ENCODE data around the gene RFX6.

Gene RFX6

DNA sequence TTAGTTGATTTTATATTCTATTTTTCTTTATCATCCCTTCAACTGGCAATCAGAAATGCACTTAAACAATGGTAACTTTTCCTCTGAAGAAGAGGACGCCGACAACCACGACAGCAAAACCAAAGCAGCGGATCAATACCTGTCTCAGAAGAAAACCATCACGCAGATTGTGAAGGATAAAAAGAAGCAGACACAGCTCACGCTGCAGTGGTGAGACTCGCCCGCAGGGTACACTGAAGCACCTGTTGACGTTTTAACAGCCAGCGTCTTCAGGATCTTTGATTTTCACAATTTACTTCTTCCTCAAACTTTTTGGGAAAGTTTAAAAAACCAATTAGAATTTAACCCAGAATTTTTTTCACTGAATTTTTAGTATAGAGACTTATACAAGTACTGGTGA is 701 bp downstream of the RFX6 start:
- Mint-ChIP-seq H3K9me3 (no peaks in the 10 kb centered on the region), H3K27ac (no peak overlapping the region), H3K36me3 (ENCODE audit: low read depth) (peaks cover 2% of the 10 kb centered on the region), H3K4me3 (no peak overlapping the region), H3K4me1 (ENCODE audit: low read depth) (peaks cover 4% of the 10 kb centered on the region), H3K27me3 (ENCODE audit: low read depth) (peaks cover 47% of the 10 kb centered on the region)

DNA sequence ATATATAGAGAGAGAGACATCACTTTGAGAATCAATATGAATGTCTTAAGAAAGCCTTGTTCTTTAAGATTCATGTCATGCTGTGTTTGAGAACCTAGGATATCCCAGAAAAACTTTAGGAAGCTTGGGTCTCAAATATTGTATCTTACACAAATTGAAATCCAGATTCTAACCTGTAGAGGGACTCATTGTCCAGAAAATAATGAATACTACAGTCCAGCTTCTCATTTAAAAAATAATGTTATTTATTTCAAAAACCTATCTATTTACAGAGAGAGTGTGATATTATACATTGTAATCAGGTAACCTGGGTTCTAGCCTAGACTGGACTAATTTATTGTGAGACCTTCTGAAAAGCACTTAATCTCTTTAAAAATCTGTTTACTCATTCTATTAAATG is 4.2 kb downstream of the RFX6 start:
- H3K36me3 Mint-ChIP-seq (ENCODE audit: low read depth), result no peaks in the 10 kb centered on the region
- H3K4me3 Mint-ChIP-seq, result no peak overlapping the region
- H3K27me3 Mint-ChIP-seq (ENCODE audit: low read depth), result peaks cover 17% of the 10 kb centered on the region
- no peaks in the 10 kb centered on the region for H3K9me3 Mint-ChIP-seq
- H3K27ac Mint-ChIP-seq, result no peak overlapping the region
- H3K4me1 Mint-ChIP-seq (ENCODE audit: low read depth), result peaks cover 1% of the 10 kb centered on the region

DNA sequence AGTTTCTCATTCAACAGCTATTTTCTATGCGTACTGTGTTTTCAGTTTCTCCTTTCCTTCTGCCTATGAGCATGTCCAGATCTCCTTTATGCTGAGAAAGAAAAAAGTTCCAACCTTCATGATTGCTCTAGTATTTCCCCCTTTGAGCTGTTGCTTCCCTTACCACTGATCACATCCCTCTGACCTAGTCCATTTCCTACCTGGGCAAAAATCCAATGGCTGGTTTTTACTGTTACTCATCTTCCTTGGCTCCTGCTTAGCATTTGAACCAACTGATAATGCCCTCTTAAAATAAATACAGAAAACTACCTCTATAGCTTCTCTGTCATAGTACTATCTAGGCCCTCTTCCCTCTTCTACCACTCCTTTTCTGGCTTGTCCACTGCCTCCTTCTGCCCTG is 6.0 kb downstream of the RFX6 start:
- Mint-ChIP-seq H3K4me1 (ENCODE audit: low read depth) (no peaks in the 10 kb centered on the region), H3K27ac (no peak overlapping the region), H3K9me3 (no peaks in the 10 kb centered on the region), H3K36me3 (ENCODE audit: low read depth) (no peaks in the 10 kb centered on the region), H3K27me3 (ENCODE audit: low read depth) (peaks cover 3% of the 10 kb centered on the region), H3K4me3 (no peak overlapping the region)

DNA sequence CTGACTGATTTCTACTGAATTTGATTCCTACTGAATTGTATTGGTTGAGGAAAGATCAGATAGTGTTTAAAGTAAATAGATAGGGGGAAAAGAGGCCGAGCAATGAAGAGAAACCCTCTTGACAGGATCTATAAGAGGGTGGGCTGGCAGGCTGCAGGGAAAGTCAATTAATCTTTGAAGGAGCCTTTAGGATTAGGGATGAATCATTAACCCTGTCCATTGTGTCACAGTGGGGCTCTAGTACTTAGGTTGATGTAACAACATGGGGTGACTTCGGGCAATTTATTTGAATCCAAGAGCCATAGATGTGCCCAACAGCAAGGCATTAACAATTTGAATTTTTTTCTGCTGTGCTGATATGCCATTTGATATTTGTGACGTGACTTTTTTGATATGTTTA is 7.5 kb downstream of the RFX6 start:
- H3K4me1 Mint-ChIP-seq (ENCODE audit: low read depth), result no peaks in the 10 kb centered on the region
- H3K27me3 Mint-ChIP-seq (ENCODE audit: low read depth), result peaks cover 4% of the 10 kb centered on the region
- H3K36me3 Mint-ChIP-seq (ENCODE audit: low read depth), result no peaks in the 10 kb centered on the region
- no peak overlapping the region for H3K4me3 Mint-ChIP-seq
- no peak overlapping the region for H3K27ac Mint-ChIP-seq
- H3K9me3 Mint-ChIP-seq, result no peaks in the 10 kb centered on the region

DNA sequence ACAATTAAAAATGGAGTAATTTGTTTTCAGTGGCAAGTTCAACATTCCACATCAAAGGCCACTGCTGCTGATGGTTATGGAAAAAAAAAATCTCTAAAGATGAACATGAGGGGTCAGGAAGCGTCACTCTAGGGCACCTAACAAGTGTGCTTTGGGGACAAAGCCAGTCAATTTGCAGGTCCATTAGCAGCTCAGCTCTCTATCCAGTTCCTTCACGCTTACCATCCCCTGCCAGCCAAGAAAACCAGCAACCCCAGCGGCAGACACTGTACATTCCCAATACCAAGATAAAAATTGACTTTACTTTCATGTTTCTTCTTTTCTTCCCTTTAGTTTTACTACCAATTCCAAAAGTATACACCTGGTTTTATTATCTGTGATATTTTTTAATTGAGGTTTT is 10.1 kb downstream of the RFX6 start:
- Mint-ChIP-seq H3K9me3 (no peaks in the 10 kb centered on the region), H3K4me1 (ENCODE audit: low read depth) (no peaks in the 10 kb centered on the region), H3K27ac (no peak overlapping the region), H3K27me3 (ENCODE audit: low read depth) (peaks cover 4% of the 10 kb centered on the region), H3K4me3 (no peak overlapping the region), H3K36me3 (ENCODE audit: low read depth) (no peaks in the 10 kb centered on the region)

DNA sequence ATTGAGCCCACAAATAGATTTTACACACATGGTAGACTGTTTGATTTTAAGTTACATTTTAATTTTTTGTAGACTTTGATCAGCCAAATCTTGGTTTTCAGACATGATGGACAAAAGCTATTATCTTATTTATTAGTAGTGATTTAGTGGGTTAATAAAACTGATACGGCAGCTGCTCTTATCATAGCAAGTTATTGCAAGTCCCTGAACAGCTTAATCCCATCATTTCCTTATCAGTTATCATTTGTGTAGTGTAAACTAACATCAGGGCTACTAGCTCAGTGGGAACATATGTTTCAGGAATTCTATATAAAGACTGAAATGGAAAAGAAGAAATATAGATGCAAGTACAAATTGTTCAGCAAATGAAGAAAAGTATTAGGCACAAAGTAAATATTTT is 10.9 kb downstream of the RFX6 start:
- Mint-ChIP-seq H3K4me3 (no peak overlapping the region), H3K36me3 (ENCODE audit: low read depth) (no peaks in the 10 kb centered on the region), H3K27me3 (ENCODE audit: low read depth) (peaks cover 4% of the 10 kb centered on the region), H3K9me3 (no peaks in the 10 kb centered on the region), H3K4me1 (ENCODE audit: low read depth) (no peaks in the 10 kb centered on the region), H3K27ac (no peak overlapping the region)

DNA sequence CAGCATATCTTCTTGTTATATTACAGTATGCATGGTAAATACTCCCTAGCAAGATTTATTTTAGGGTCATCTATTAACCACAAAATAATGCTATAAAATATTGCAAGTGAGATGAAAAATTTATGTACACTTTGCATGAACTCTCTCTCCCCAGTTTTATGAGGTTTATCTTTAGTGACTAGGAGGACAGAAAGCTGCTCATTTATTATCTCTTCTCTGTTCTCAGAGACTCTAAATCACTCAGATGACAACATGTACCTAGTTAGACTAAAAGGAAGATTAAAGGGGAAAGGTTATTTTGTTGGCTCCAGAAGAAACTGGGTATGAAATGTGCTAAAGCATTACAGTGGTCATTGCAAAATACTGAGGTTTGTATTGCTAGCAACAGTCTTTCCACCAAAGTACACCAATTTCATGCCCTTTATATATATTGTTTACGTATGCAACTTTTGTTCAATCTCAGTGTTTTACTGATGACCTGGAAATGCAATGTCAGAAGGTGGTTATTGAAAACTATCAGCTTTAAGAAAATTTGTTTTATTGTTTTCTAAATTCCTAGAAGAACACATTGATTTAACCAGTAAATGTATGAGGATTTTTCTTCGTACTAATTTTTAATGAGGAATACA is 11.8 kb downstream of the RFX6 start:
- Mint-ChIP-seq H3K4me1 (ENCODE audit: low read depth) (no peaks in the 10 kb centered on the region), H3K36me3 (ENCODE audit: low read depth) (no peaks in the 10 kb centered on the region), H3K27ac (no peak overlapping the region), H3K4me3 (no peak overlapping the region), H3K9me3 (no peaks in the 10 kb centered on the region), H3K27me3 (ENCODE audit: low read depth) (peaks cover 4% of the 10 kb centered on the region)

DNA sequence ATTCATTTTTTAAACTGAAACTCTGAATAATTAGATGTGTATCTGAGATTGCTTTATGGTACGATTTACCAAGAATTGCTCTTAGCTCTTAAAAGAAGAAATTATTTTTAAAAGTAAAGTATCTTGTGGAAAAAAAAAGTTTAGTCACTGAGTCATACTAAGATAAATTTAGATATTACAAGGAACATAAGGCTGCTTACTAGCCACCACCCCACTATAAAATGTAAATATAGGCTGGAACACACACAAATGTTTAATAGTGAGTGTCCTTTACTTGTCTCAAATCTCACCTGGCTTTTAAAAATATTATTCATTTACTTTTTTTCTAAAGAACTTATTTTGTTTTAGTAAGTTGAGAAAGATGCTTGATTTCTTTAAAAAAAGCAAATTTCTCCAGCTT is 17.6 kb downstream of the RFX6 start:
- Mint-ChIP-seq H3K4me3 (no peak overlapping the region), H3K27ac (no peak overlapping the region), H3K9me3 (no peaks in the 10 kb centered on the region), H3K27me3 (ENCODE audit: low read depth) (no peaks in the 10 kb centered on the region), H3K4me1 (ENCODE audit: low read depth) (no peaks in the 10 kb centered on the region), H3K36me3 (ENCODE audit: low read depth) (no peaks in the 10 kb centered on the region)

DNA sequence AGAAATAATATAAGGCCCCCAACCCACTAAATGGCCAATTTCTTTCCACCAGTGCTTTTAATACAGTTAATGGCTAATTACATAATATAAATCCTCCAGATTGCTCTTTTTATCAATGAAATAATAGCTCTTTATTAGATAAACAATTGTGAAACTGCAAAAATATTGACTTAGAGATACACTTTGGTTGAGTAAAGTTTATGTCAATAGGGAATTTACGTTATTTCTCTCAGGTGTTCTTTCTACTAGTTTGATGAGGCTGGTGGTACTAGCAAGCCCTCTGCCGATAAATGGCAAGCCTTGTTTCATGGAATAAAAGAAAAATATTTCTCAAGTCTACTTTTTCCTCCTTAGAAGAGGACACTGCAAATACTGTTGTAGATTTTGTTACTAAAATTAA is 18.9 kb downstream of the RFX6 start:
- Mint-ChIP-seq H3K27ac (no peak overlapping the region), H3K4me3 (no peak overlapping the region), H3K27me3 (ENCODE audit: low read depth) (no peaks in the 10 kb centered on the region), H3K36me3 (ENCODE audit: low read depth) (no peaks in the 10 kb centered on the region), H3K4me1 (ENCODE audit: low read depth) (no peaks in the 10 kb centered on the region), H3K9me3 (no peaks in the 10 kb centered on the region)

DNA sequence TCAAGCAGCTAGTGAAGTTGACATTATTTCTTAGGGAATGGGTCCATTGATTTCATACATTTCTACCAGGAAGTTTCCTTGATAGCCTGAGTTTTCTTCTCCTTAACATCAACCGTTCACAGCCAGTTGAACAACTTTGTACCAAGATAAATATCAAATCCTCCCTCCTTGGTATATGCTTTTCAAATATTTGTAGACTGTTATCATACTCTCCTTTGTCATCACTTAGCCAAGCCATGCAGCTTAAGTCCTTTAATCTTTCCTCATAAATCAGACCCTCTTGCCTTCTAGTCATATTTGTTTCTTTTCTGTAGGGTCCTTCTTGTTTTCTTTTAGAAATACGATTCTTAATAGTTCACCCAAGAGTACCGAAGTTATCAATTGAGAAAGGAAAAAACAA is 25.6 kb downstream of the RFX6 start:
- H3K36me3 Mint-ChIP-seq (ENCODE audit: low read depth), result no peaks in the 10 kb centered on the region
- no peak overlapping the region for H3K4me3 Mint-ChIP-seq
- H3K9me3 Mint-ChIP-seq, result no peaks in the 10 kb centered on the region
- no peaks in the 10 kb centered on the region for H3K27me3 Mint-ChIP-seq (ENCODE audit: low read depth)
- H3K27ac Mint-ChIP-seq, result no peak overlapping the region
- no peaks in the 10 kb centered on the region for H3K4me1 Mint-ChIP-seq (ENCODE audit: low read depth)

DNA sequence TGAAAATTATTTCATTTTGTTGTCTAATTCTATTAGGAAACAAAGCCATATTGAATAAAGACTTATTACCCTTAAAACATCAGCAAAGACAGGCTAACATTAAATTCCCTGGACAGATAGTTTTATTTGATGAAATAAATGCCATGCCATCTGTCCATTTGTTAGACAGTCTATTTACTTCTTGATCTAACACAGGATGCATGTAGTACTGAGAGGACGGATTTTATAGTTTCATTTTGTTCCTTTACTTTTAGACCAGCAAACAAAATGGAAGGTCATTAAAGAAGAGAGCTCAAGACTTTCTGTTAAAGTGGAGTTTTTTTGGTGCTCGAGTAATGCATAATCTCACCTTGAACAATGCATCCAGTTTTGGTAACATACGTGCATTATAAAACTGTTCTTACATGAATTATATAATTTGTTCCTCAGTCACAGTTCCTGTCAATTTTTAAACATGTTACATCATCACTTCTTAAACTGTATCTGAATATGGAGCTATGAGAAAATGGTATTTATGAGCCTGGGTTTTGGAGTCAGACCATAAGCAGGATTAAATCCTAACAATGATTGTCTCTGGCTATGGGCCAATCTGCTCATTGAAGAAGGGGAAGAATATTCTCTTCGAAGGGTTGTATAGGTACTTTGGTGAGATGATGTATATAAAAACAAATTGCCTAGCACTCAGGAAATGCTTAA is 46.0 kb downstream of the RFX6 start:
- no peak overlapping the region for H3K27ac Mint-ChIP-seq
- no peaks in the 10 kb centered on the region for H3K36me3 Mint-ChIP-seq (ENCODE audit: low read depth)
- no peaks in the 10 kb centered on the region for H3K4me1 Mint-ChIP-seq (ENCODE audit: low read depth)
- no peaks in the 10 kb centered on the region for H3K27me3 Mint-ChIP-seq (ENCODE audit: low read depth)
- no peak overlapping the region for H3K4me3 Mint-ChIP-seq
- H3K9me3 Mint-ChIP-seq, result no peaks in the 10 kb centered on the region

DNA sequence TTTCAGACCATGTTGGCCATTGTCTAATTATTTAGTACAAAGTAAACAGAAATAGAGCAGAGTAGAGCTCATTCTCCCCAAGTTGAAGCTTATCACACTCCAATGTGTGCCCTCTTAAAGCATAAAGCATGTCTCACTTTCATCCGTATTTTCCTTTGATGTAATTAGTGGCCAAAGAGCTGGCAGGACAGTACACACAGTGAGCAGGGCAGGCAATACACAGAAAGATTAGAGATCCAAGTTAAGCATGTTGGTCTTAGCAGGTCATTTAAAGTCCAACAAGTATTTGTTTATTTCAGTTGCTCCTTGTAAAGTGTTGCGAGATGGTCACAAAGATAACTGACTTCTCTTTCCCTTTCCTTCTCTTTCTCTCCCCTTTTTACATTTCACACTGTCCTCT is 47.2 kb downstream of the RFX6 start:
- no peaks in the 10 kb centered on the region for H3K9me3 Mint-ChIP-seq
- no peaks in the 10 kb centered on the region for H3K36me3 Mint-ChIP-seq (ENCODE audit: low read depth)
- no peaks in the 10 kb centered on the region for H3K27me3 Mint-ChIP-seq (ENCODE audit: low read depth)
- H3K27ac Mint-ChIP-seq, result no peak overlapping the region
- no peak overlapping the region for H3K4me3 Mint-ChIP-seq
- no peaks in the 10 kb centered on the region for H3K4me1 Mint-ChIP-seq (ENCODE audit: low read depth)

DNA sequence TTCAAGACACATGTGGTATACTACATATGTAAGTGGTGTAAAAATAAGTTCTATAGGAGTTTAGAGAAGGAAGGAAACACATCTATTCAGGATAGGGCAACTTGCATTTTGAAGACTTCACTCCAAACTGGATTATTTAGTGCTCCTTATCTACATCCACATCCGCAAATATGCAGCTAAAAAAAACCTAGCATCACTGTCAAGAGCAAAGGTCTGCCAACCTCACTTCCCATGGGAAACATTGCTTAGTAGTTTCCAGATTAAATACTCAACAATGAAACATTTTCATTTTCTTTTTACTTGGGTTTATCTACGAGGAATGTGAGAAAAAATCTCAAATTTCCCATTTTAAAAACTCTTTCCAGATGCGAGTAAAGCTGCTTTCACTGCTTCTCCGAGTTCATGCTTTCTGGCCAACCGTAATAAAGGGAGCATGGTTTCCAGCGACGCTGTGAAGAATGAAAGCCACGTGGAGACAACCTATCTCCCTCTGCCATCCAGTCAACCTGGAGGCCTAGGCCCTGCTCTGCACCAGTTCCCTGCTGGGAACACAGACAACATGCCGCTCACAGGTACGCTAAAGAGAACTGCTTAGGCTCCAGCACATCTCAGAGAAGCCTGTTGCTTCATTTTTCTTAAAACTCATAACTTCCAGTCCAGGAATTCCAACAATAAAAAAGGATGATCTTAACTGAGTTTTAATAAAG is 48.2 kb downstream of the RFX6 start:
- Mint-ChIP-seq H3K27ac (no peak overlapping the region), H3K27me3 (ENCODE audit: low read depth) (no peaks in the 10 kb centered on the region)

DNA sequence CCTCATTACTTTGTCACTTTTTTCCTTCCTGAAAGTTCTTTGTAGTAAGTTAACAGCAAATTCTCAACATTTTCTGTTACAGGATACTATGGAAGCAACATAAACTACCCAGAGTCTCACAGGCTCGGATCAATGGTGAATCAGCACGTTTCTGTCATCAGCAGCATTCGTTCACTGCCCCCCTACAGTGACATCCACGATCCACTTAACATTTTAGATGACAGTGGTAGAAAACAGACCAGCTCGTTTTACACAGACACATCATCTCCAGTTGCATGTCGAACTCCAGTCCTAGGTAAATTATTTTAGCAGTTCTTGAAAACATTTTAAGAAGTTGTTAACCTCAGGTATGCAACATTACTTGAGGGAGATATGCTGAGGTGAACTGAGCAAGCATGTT is 51.6 kb downstream of the RFX6 start:
- Mint-ChIP-seq H3K27me3 (ENCODE audit: low read depth) (no peaks in the 10 kb centered on the region), H3K27ac (no peak overlapping the region), H3K9me3 (no peaks in the 10 kb centered on the region), H3K4me1 (ENCODE audit: low read depth) (no peaks in the 10 kb centered on the region), H3K36me3 (ENCODE audit: low read depth) (no peaks in the 10 kb centered on the region), H3K4me3 (no peak overlapping the region)

More for the DNA sequence above, 48.2 kb downstream of the RFX6 start:
- Mint-ChIP-seq H3K36me3 (ENCODE audit: low read depth) (no peaks in the 10 kb centered on the region), H3K9me3 (no peaks in the 10 kb centered on the region), H3K4me3 (no peak overlapping the region), H3K4me1 (ENCODE audit: low read depth) (no peaks in the 10 kb centered on the region)

DNA sequence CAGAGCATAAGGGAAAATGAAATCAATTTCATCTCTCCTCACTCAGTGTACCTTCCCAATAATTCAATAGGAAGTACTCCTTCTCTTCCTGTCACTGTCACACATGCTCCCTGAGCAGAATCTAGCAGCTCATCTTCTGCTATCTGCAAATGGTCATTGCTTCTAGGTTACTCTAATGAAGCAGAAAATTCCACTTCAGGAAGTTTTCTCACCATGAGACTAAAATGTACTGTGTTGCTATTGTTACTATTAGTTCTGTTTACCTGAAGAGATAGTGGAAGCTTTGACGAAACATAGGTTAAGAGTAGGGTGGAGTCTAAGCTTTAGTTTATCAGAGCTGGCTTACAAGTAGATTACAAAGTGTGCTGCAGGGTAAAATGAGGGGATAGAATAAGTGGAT is 52.8 kb downstream of the RFX6 start:
- Mint-ChIP-seq H3K9me3 (no peaks in the 10 kb centered on the region), H3K4me1 (ENCODE audit: low read depth) (no peaks in the 10 kb centered on the region), H3K36me3 (ENCODE audit: low read depth) (no peaks in the 10 kb centered on the region), H3K27ac (no peak overlapping the region), H3K27me3 (ENCODE audit: low read depth) (no peaks in the 10 kb centered on the region), H3K4me3 (no peak overlapping the region)
